H1 (cell line): ENCODE results near the gene PDCD6IP. TPM values are rescaled to one million over a fixed set of nuclear protein-coding genes. Genes with fewer than 3 reads are reported as not detected.

Experiments used
- CTCF ChIA-PET: fragments of 300-600 bp; sonication (Branson Sonifier 250); formaldehyde crosslinking; loops from one replicate; lab custom pipeline; 2021; ENCODE audit not compliant: partially characterized antibody; lab: Charles Lee
- POLR2A ChIA-PET: fragments of 300-600 bp; sonication (Branson Sonifier 250); formaldehyde crosslinking; loops from one replicate; lab custom pipeline; 2021; ENCODE audit warnings: inconsistent platforms; ENCODE audit not compliant: partially characterized antibody; lab: Charles Lee
- DNase-seq, 2 experiments: peaks; one replicate each; pipeline versions ENCODE4 v3.0.0 to v3.0.0-alpha.2; 2010 to 2022; ENCODE audit warnings: low spot score in 2 of 2, low read depth in 1 of 2, mixed read lengths in 1 of 2
- FAIRE-seq: peaks from 2 replicates; lab custom pipeline; 2011; peaks lifted over from hg19 to GRCh38; lab: Jason Lieb, UNC
- H2AFZ ChIP-seq: 2 replicates; pipeline ENCODE4 v1.8.1; 2012; ENCODE audit warnings: low read length, inconsistent platforms
- H2AK5ac ChIP-seq: 2 replicates; pipeline ENCODE4 v1.6.1; 2013; ENCODE audit warnings: low read depth, low read length
- H2BK120ac ChIP-seq: replicated peaks from 2 replicates; pipeline ENCODE3; 2013; ENCODE audit warnings: low read depth, low read length, inconsistent platforms
- H2BK12ac ChIP-seq: 2 replicates; pipeline ENCODE4 v1.6.1; 2013; ENCODE audit warnings: low read depth, low read length
- H2BK15ac ChIP-seq: 2 replicates; pipeline ENCODE4 v1.6.1; 2013; ENCODE audit warnings: low read length
- H2BK20ac ChIP-seq: 2 replicates; pipeline ENCODE4 v1.6.1; 2013; ENCODE audit warnings: low read length
- H2BK5ac ChIP-seq: 2 replicates; pipeline ENCODE4 v1.6.1; 2013; ENCODE audit warnings: low read depth, low read length
- H3K14ac ChIP-seq: 2 replicates; pipeline ENCODE4 v1.6.1; 2013; ENCODE audit warnings: inconsistent platforms; ENCODE audit not compliant: insufficient read length
- H3K18ac ChIP-seq: 2 replicates; pipeline ENCODE4 v1.6.1; 2013; ENCODE audit warnings: low read length; ENCODE audit errors: extremely low read depth
- H3K23ac ChIP-seq: 2 replicates; pipeline ENCODE4 v1.6.1; 2013; ENCODE audit warnings: inconsistent platforms; ENCODE audit not compliant: insufficient read length
- H3K23me2 ChIP-seq: 2 replicates; pipeline ENCODE4 v1.6.1; 2013; ENCODE audit warnings: low read depth, low read length
- H3K27ac ChIP-seq: 2 replicates; pipeline ENCODE4 v1.6.1; 2011; ENCODE audit warnings: low read depth, low read length, inconsistent platforms
- H3K27me3 ChIP-seq, 4 experiments: replicated peaks in 1 of 4; 1 replicate in 1 of 4; 2 replicates in 3 of 4; pipeline versions ENCODE4 v1.6.1 to v1.8.1; 2011 to 2013; ENCODE audit warnings: low read length in 3 of 4, mild to moderate bottlenecking in 3 of 4, inconsistent platforms in 2 of 4, mixed read lengths in 2 of 4, moderate library complexity in 1 of 4; ENCODE audit not compliant: control insufficient read depth in 3 of 4, insufficient read depth in 3 of 4; ENCODE audit errors: extremely low read depth in 1 of 4
- H3K36me3 ChIP-seq, 4 experiments: 2 replicates each; pipeline versions ENCODE4 v1.6.1 to v1.8.1; 2011 to 2013; ENCODE audit warnings: mild to moderate bottlenecking in 4 of 4, low read length in 3 of 4, moderate library complexity in 2 of 4, control low read depth in 1 of 4, inconsistent platforms in 1 of 4; ENCODE audit not compliant: insufficient read depth in 4 of 4, control insufficient read depth in 2 of 4
- H3K4ac ChIP-seq: replicated peaks from 2 replicates; pipeline ENCODE3; 2013; ENCODE audit warnings: low read length, low read depth, mixed read lengths, inconsistent platforms; ENCODE audit not compliant: insufficient read length
- H3K4me1 ChIP-seq, 4 experiments: replicated peaks in 1 of 4; 1 replicate in 1 of 4; 2 replicates in 3 of 4; pipeline versions ENCODE4 v1.6.1 to v1.8.1; 2011 to 2013; ENCODE audit warnings: low read length in 3 of 4, inconsistent platforms in 2 of 4, mixed read lengths in 1 of 4; ENCODE audit not compliant: insufficient read depth in 4 of 4, control insufficient read depth in 3 of 4
- H3K4me2 ChIP-seq, 2 experiments: 2 replicates each; pipeline versions ENCODE4 v1.6.1 to v1.8.1; 2011 to 2013; ENCODE audit warnings: low read depth in 2 of 2, low read length in 2 of 2, control low read depth in 1 of 2, inconsistent platforms in 1 of 2, mild to moderate bottlenecking in 1 of 2; ENCODE audit not compliant: insufficient read depth in 1 of 2
- H3K4me3 ChIP-seq, 4 experiments: fragments of 200-600, 300-600 bp in 1 of 4; sonication (generic), shearing (Covaris generic), sonication (Bioruptor Twin) in 1 of 4; 2 replicates each; pipeline versions ENCODE4 v1.5.1 to v1.8.1; 2011 to 2016; ENCODE audit warnings: low read length in 4 of 4, low read depth in 3 of 4, control low read depth in 2 of 4, inconsistent platforms in 2 of 4, mild to moderate bottlenecking in 2 of 4, mixed read lengths in 1 of 4, moderate library complexity in 1 of 4; ENCODE audit not compliant: insufficient read depth in 2 of 4; ENCODE audit errors: extremely low read depth in 1 of 4
- H3K56ac ChIP-seq: replicated peaks from 2 replicates; pipeline ENCODE3; 2013; ENCODE audit warnings: low read depth, mild to moderate bottlenecking, mixed read lengths, low read length, inconsistent platforms; ENCODE audit not compliant: insufficient read length
- H3K79me1 ChIP-seq: 2 replicates; pipeline ENCODE4 v1.6.1; 2013; ENCODE audit warnings: low read depth, low read length, control low read depth
- H3K79me2 ChIP-seq, 2 experiments: 2 replicates each; pipeline versions ENCODE4 v1.6.1 to v1.8.1; 2012 to 2013; ENCODE audit warnings: low read length in 2 of 2, mild to moderate bottlenecking in 2 of 2, inconsistent platforms in 1 of 2; ENCODE audit not compliant: insufficient read depth in 2 of 2, control insufficient read depth in 1 of 2
- H3K9ac ChIP-seq, 4 experiments: replicated peaks in 1 of 4; 1 replicate in 1 of 4; 2 replicates in 3 of 4; pipeline versions ENCODE4 v1.6.1 to v1.8.1; 2011 to 2013; ENCODE audit warnings: low read depth in 3 of 4, low read length in 3 of 4, control low read depth in 2 of 4, mild to moderate bottlenecking in 2 of 4, moderate library complexity in 2 of 4, inconsistent platforms in 1 of 4; ENCODE audit errors: extremely low read depth in 1 of 4
- H3K9me3 ChIP-seq, 2 experiments: 2 replicates each; pipeline versions ENCODE4 v1.6.1 to v1.8.1; 2012 to 2013; ENCODE audit warnings: mild to moderate bottlenecking in 2 of 2, moderate library complexity in 2 of 2, control low read depth in 1 of 2, inconsistent platforms in 1 of 2, low read depth in 1 of 2, low read length in 1 of 2, mixed read lengths in 1 of 2; ENCODE audit not compliant: insufficient read depth in 2 of 2
- H4K20me1 ChIP-seq, 2 experiments: replicated peaks in 1 of 2; 2 replicates each; pipeline versions ENCODE3 to v1.8.1; 2011 to 2013; ENCODE audit warnings: inconsistent platforms in 2 of 2, low read length in 2 of 2, mild to moderate bottlenecking in 1 of 2; ENCODE audit not compliant: insufficient read depth in 2 of 2, control insufficient read depth in 1 of 2
- H4K5ac ChIP-seq: 2 replicates; pipeline ENCODE4 v1.6.1; 2013; ENCODE audit warnings: low read length, low read depth, mixed read lengths, inconsistent platforms; ENCODE audit not compliant: insufficient read length
- H4K8ac ChIP-seq: 2 replicates; pipeline ENCODE4 v1.8.0; 2013; ENCODE audit warnings: mild to moderate bottlenecking, moderate library complexity, low read length, inconsistent platforms; ENCODE audit not compliant: insufficient read depth; ENCODE audit errors: extremely low read depth
- H4K91ac ChIP-seq: replicated peaks from 2 replicates; pipeline ENCODE3; 2013; ENCODE audit warnings: low read length, mixed read lengths, inconsistent platforms; ENCODE audit not compliant: insufficient read length
- CBX5 ChIP-seq: fragments of 300-800, 300-1000 bp; sonication (generic); IDR thresholded peaks from 2 replicates; pipeline ENCODE4 v1.7.1; 2016; ENCODE audit warnings: antibody characterized with exemption, low read length, low read depth
- USF2 ChIP-seq: IDR thresholded peaks from 2 replicates; pipeline ENCODE4 v1.6.1; 2011; ENCODE audit warnings: low read length, improper control_type of control experiment
- WGBS, 2 experiments: shearing (Covaris generic) in 1 of 2; methylation state at CpG; one replicate each; pipeline versions ENCODE4 v1.1.6 to v1.1.7; 2013 to 2015; ENCODE audit warnings: low lambda C conversion rate in 2 of 2, mixed read lengths in 2 of 2, inconsistent platforms in 1 of 2, low coverage in 1 of 2, missing lambda C conversion rate in 1 of 2; ENCODE audit not compliant: insufficient replicate concordance in 2 of 2, insufficient coverage in 1 of 2, insufficient read length in 1 of 2; ENCODE audit errors: extremely low coverage in 1 of 2, missing lambda C conversion rate in 1 of 2; 5-methylcytosine and 5-hydroxymethylcytosine counted together
- polyA plus RNA-seq, 7 experiments: library from polyadenylated mRNA; depleted of rRNA in 3 of 7; stranded (reverse) in 5 of 7; unstranded in 2 of 7; fragments of >200 nt in 5 of 7; fragments of 200-250 nt in 2 of 7; gene quantifications; 1 replicate in 5 of 7; 2 replicates in 1 of 7; 4 replicates in 1 of 7; pipeline versions ENCODE4 v1.2.1 to v1.2.3, GENCODE V29; 2011 to 2013; ENCODE audit warnings: missing spikeins in 2 of 7, mixed read lengths in 2 of 7
- total RNA-seq: library from RNA; stranded (reverse); fragmentation: NEBNext Ultra II Directional; extraction: Animal tissue kit (Norgen Biotek cat#: 25700); gene quantifications from 2 replicates; pipeline ENCODE4 v1.2.1, GENCODE V29; 2021
- TF ChIP-seq, protein P1 (sequence below), 3 experiments: IDR thresholded peaks; 1 replicate in 2 of 3; 2 replicates in 1 of 3; pipeline versions ENCODE4 v1.5.1 to v1.6.1; 2011; ENCODE audit warnings: low read length in 3 of 3, mild to moderate bottlenecking in 3 of 3, inconsistent platforms in 2 of 3, low read depth in 1 of 3, moderate library complexity in 1 of 3; ENCODE audit not compliant: insufficient read depth in 1 of 3; ENCODE audit errors: control extremely low read depth in 1 of 3

Gene PDCD6IP
- total and polyA plus RNA-seq, 2 of the 8 experiments (the other 6 are each of a cell fraction or from before 2014, with no cell fraction given) = 61.7 to 155 TPM

GRCh38 chr3:33883951-33884561, 85.6 kb downstream of the PDCD6IP start:
- H2BK20ac ChIP-seq = no peak overlapping the region
- H2AK5ac ChIP-seq = no peak overlapping the region
- H4K91ac ChIP-seq = no peak overlapping the region
- H3K27ac ChIP-seq = no peak overlapping the region
- no peak overlapping the region for H3K9ac ChIP-seq
- H3K4me2 ChIP-seq = 0 out of 4 replicates have a peak overlapping the region, but pooled peaks of 1 of the 2 experiments have one; percentile 44
- H3K56ac ChIP-seq = no peak overlapping the region
- no peaks in the 10 kb centered on the region for H4K20me1 ChIP-seq
- H3K23me2 ChIP-seq = peaks cover 5% of the 10 kb centered on the region; the same call in 1 of the 2 replicates
- H3K23ac ChIP-seq = no peak overlapping the region
- H3K14ac ChIP-seq = no peak overlapping the region
- H4K5ac ChIP-seq = no peak overlapping the region
- no peaks in the 10 kb centered on the region for H3K9me3 ChIP-seq
- H3K36me3 ChIP-seq = no peaks in the 10 kb centered on the region
- peak overlapping the region in 1 of 4 experiments; percentile 36; a peak in 1 of 8 replicates for H3K4me3 ChIP-seq
- ChIA-PET POLR2A (no interaction called here), CTCF (interaction anchor here (0.7 to 5.1 kb wide), 54 partner anchors 9 to 1246 kb away, joined by 3 to 86 read pairs (median 4); no protein-coding TSS in a partner anchor)
- H2BK120ac ChIP-seq = no peak overlapping the region
- H2BK12ac ChIP-seq = no peak overlapping the region
- 82% methylated on average over 12 of the region's 12 CpGs; no CpG with 5 or more reads in 1 of the 2 experiments for WGBS, 2 experiments
- no peaks in the 10 kb centered on the region for H3K27me3 ChIP-seq
- no peak overlapping the region for H3K18ac ChIP-seq
- no peaks in the 10 kb centered on the region for H3K79me2 ChIP-seq
- no peak for DNase-seq
- TF ChIP-seq, protein P1, sequence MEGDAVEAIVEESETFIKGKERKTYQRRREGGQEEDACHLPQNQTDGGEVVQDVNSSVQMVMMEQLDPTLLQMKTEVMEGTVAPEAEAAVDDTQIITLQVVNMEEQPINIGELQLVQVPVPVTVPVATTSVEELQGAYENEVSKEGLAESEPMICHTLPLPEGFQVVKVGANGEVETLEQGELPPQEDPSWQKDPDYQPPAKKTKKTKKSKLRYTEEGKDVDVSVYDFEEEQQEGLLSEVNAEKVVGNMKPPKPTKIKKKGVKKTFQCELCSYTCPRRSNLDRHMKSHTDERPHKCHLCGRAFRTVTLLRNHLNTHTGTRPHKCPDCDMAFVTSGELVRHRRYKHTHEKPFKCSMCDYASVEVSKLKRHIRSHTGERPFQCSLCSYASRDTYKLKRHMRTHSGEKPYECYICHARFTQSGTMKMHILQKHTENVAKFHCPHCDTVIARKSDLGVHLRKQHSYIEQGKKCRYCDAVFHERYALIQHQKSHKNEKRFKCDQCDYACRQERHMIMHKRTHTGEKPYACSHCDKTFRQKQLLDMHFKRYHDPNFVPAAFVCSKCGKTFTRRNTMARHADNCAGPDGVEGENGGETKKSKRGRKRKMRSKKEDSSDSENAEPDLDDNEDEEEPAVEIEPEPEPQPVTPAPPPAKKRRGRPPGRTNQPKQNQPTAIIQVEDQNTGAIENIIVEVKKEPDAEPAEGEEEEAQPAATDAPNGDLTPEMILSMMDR (IDR thresholded peaks at IDR 0.05; ENCODE audit: control extremely low read depth in 1 of 3, insufficient read depth in 1 of 3, low read depth in 1 of 3, low read length in 3 of 3) = peak in 2 of 3 experiments; percentile 5 to 18; a peak in 2 of 4 replicates
- no peak for TF ChIP-seq CBX5
- TF ChIP-seq USF2 = no peak
- H2AFZ ChIP-seq = peak overlapping the region; percentile 96
- H3K79me1 ChIP-seq = no peaks in the 10 kb centered on the region
- no peak overlapping the region for H2BK5ac ChIP-seq
- H3K4ac ChIP-seq = no peak overlapping the region
- no peak overlapping the region for H2BK15ac ChIP-seq
- peaks cover 3 to 12% (median 6%) of the 10 kb centered on the region in 4 experiments; a peak in 4 of 7 replicates for H3K4me1 ChIP-seq
- H4K8ac ChIP-seq = no peak overlapping the region
- no peak for FAIRE-seq
